ENCODE data around the gene TTLL9. TPM values are rescaled to one million over a fixed set of nuclear protein-coding genes. Genes with fewer than 3 reads are reported as not detected.

TTLL9 gene
- total RNA-seq, 4 donors from 2014 or later: 0.16 TPM; not detected in 3

- no peak overlapping the region for H3K4me3 ChIP-seq (ENCODE audit: low read depth, poor library complexity, severe bottlenecking)
- 63 to 78% methylated on average over 4 of the region's 4 CpGs for WGBS, 2 donors
- intact Hi-C loops (cut with DNase I; ENCODE audit: low total_unique reads): no loop called here
- TF ChIP-seq POLR2A (IDR thresholded peaks at IDR 0.05) (no peak), CTCF (IDR thresholded peaks at IDR 0.05) (no peak)
- DNase-seq (ENCODE audit: low spot score in 2 of 2): no peak
Measured at GRCh38 chr20:31922181-31922580, 51.7 kb downstream of the TTLL9 start.

DNA sequence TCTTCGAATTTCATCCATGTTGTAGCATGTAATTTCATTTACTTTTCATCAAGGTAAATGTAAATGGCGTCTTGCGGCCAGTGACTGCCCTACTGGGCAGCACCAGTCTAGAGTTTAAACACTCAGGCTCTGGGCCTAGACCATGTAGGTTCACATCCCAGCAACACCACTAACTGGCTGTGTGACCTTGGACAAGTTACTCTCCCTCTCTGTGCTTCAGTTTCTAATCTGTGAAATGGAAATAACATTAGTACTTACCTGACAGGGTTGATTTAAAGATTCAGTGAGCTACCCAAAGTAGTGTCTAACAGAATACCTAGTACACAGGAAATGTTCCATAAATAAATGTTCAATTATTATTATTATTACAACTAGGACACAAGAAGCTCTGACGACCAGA lies 52.2 kb downstream of the TTLL9 start:
- intact Hi-C loops (cut with DNase I; ENCODE audit: low total_unique reads): no loop called here
- TF ChIP-seq POLR2A (IDR thresholded peaks at IDR 0.05) (no peak), CTCF (IDR thresholded peaks at IDR 0.05) (no peak)
- WGBS, 2 donors: 87 to 92% methylated on average over 4 of the region's 4 CpGs
- DNase-seq (ENCODE audit: low spot score in 2 of 2): no peak
- no peak overlapping the region for H3K4me3 ChIP-seq (ENCODE audit: low read depth, poor library complexity, severe bottlenecking)

DNA sequence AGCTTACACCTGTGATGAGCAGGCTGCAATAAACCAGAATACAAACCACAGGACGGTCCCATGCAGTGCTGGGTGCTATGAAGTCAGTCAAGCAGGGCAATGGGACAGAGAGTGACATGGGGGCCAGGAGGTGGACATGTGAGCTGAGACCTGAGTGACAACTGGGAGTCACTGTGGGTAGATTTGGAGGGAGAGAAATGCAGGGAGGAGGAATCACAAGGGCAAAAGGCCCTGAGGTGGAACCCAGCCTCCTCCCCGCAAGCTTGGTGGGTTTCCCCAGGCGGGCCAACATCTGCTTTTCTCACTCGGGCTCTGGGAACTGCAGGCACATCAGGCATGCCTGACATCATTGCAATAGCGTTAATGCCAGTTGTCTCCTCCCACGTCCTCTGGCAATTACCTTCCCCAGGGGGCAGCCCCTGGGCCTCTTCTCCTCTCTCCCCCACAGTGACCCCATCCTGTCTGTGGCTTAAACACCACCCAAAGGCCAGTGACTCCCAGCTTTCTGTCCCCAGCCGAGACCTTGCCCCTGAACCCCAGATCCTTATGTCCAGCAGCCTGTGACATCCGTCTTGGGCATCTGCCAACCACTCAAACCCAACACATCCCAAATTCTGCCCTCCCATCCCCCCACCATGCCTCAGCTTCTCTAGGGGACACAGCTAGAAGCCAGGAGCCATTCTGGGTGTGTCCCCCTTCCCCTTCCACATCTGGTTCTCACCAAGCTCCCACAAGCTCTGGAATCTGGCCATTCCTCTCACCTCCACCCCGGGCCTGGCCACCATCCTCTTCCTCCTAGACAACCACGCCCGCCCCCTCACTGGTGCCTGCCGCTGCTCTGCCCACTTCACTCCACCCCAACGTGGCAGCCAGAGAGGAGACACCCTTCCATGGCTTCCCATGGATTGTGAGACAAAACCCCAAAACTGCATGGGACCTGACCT lies 53.2 kb downstream of the TTLL9 start:
- WGBS, 2 donors: 34 to 41% methylated on average over 13 of the region's 13 CpGs

GRCh38 chr20:31924561-31924960 lies 54.1 kb downstream of the TTLL9 start:
- WGBS, 2 donors: 82 to 94% methylated on average over 8 of the region's 8 CpGs
- intact Hi-C loops (cut with DNase I; ENCODE audit: low total_unique reads): no loop called here
- no peak for DNase-seq (ENCODE audit: low spot score in 2 of 2)
- TF ChIP-seq POLR2A (IDR thresholded peaks at IDR 0.05): no peak
- no peak for TF ChIP-seq CTCF (IDR thresholded peaks at IDR 0.05)
- H3K4me3 ChIP-seq (ENCODE audit: low read depth, poor library complexity, severe bottlenecking): no peak overlapping the region

More for the DNA sequence above, 53.2 kb downstream of the TTLL9 start:
- no peak overlapping the region for H3K4me3 ChIP-seq (ENCODE audit: low read depth, poor library complexity, severe bottlenecking)
- intact Hi-C loops (cut with DNase I; ENCODE audit: low total_unique reads): no loop called here
- no peak for DNase-seq (ENCODE audit: low spot score in 2 of 2)
- no peak for TF ChIP-seq CTCF (IDR thresholded peaks at IDR 0.05)

DNA sequence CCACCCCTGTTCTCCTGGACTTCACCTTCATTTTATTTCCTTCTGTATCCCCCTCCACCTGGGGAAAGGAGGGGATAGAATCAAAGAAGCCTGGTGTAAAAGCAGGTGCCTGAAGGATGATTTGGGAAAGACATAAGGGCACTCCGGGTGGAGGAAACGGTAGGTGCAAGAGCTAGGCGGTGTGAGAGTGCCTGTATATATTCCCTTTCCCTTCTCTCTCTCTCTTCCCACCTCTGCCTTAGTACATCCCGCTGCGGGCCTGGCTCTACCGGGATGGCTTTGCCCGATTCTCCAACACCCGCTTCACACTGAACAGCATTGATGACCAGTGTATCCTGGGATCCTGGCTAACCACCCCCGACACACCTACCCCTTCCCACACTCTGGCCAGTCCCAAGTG lies 55.2 kb downstream of the TTLL9 start:
- intact Hi-C loops (cut with DNase I; ENCODE audit: low total_unique reads): no loop called here
- DNase-seq (ENCODE audit: low spot score in 2 of 2): no peak
- WGBS, 2 donors: 58 to 60% methylated on average over 9 of the region's 9 CpGs
- no peak overlapping the region for H3K4me3 ChIP-seq (ENCODE audit: low read depth, poor library complexity, severe bottlenecking)
- TF ChIP-seq POLR2A (IDR thresholded peaks at IDR 0.05) (no peak), CTCF (IDR thresholded peaks at IDR 0.05) (no peak)

Measured in lower leg skin (tissue), 4 donors.